Measurements from ENCODE around the gene HDAC4. TPM values are rescaled to one million over a fixed set of nuclear protein-coding genes. Genes with fewer than 3 reads are reported as not detected.

The HDAC4 gene
- polyA plus RNA-seq, 2 of the 4 experiments (the other 2 are of a cell fraction) = 8.6 to 10.4 TPM

- Histone ChIP-seq H3K9me3 (no peaks in the 10 kb centered on the region), H3K4me3 (no peak overlapping the region), H3K4me1 (no peaks in the 10 kb centered on the region), H3K27ac (no peak overlapping the region), H3K4me2 (no peak overlapping the region)
- CTCF ChIA-PET = interaction anchor here (0.6 to 1.6 kb wide), 7 partner anchors 10 to 863 kb away, joined by 3 to 6 read pairs (median 3); no protein-coding TSS in a partner anchor
- ATAC-seq (no peak), FAIRE-seq (no peak), DNase-seq (ENCODE audit: low read depth in 1 of 2, low spot score in 1 of 2) (no peak)
- TF ChIP-seq HEYL (CRISPR knock-in tag; IDR thresholded peaks at IDR 0.05) (no peak), EHMT2 (IDR thresholded peaks at IDR 0.05; ENCODE audit: low read depth) (no peak), RCOR1 (IDR thresholded peaks at IDR 0.05; ENCODE audit: low read depth, low read length) (no peak), FOSB (CRISPR knock-in tag; IDR thresholded peaks at IDR 0.05) (no peak), HOXA7 (CRISPR knock-in tag; IDR thresholded peaks at IDR 0.05) (no peak), ZNF302 (CRISPR knock-in tag; IDR thresholded peaks at IDR 0.05) (no peak)
- POLR2A ChIA-PET = no interaction called here
- WGBS (ENCODE audit: missing lambda C conversion rate) = 92% methylated on average over 4 of the region's 8 CpGs
Measured at GRCh38 chr2:239129147-239129920, 271.5 kb downstream of the HDAC4 start.

GRCh38 chr2:239128706-239129105, 272.1 kb downstream of the HDAC4 start:
- no peak overlapping the region for H3K27ac ChIP-seq
- no peak for FAIRE-seq
- no peak overlapping the region for H3K4me3 ChIP-seq
- ATAC-seq = no peak
- DNase-seq (ENCODE audit: low read depth in 1 of 2, low spot score in 1 of 2) = no peak
- 95% methylated on average over 13 of the region's 13 CpGs for WGBS (ENCODE audit: missing lambda C conversion rate)
- TF ChIP-seq CHD4 (IDR thresholded peaks at IDR 0.05; ENCODE audit: borderline replicate concordance) (no peak), SREBF2 (IDR thresholded peaks at IDR 0.05) (no peak), CBX8 (IDR thresholded peaks at IDR 0.05) (no peak)
- no peak overlapping the region for H3K4me2 ChIP-seq
- H3K4me1 ChIP-seq = no peaks in the 10 kb centered on the region
- POLR2A ChIA-PET = no interaction called here
- H3K9me3 ChIP-seq = no peaks in the 10 kb centered on the region
- CTCF ChIA-PET = interaction anchor here (0.6 to 1.6 kb wide), 4 partner anchors 10 to 863 kb away, joined by 3 read pairs; no protein-coding TSS in a partner anchor

GRCh38 chr2:239127513-239127912, 273.3 kb downstream of the HDAC4 start:
- Histone ChIP-seq H3K4me1 (no peaks in the 10 kb centered on the region), H3K4me2 (no peak overlapping the region), H3K27ac (no peak overlapping the region), H3K4me3 (no peak overlapping the region), H3K9me3 (no peaks in the 10 kb centered on the region)
- DNase-seq (ENCODE audit: low read depth in 1 of 2, low spot score in 1 of 2) = no peak
- TF ChIP-seq SMC3 (IDR thresholded peaks at IDR 0.05) (no peak), CEBPB (IDR thresholded peaks at IDR 0.05) (no peak), JUNB (IDR thresholded peaks at IDR 0.05) (no peak), POLR2AphosphoS2 (conservative IDR thresholded peaks at IDR 0.05; ENCODE audit: low read length) (no peak), NFE2L2 (conservative IDR thresholded peaks at IDR 0.05; ENCODE audit: low read length) (no peak), NR3C1 (IDR thresholded peaks at IDR 0.05) (no peak), KDM1A (IDR thresholded peaks at IDR 0.05; ENCODE audit: low read depth) (no peak), EHMT2 (IDR thresholded peaks at IDR 0.05; ENCODE audit: low read depth) (no peak), HES2 (IDR thresholded peaks at IDR 0.05) (no peak), FOSB (CRISPR knock-in tag; IDR thresholded peaks at IDR 0.05) (no peak), MAFK (IDR thresholded peaks at IDR 0.05; ENCODE audit: partially characterized antibody) (no peak), ELK1 (IDR thresholded peaks at IDR 0.05; ENCODE audit: low read depth, low read length) (no peak), CTCF (IDR thresholded peaks at IDR 0.05) (no peak), RNF2 (IDR thresholded peaks at IDR 0.05; ENCODE audit: borderline replicate concordance, low read depth) (no peak), RARB (CRISPR knock-in tag; IDR thresholded peaks at IDR 0.05) (no peak), HOXB5 (CRISPR knock-in tag; IDR thresholded peaks at IDR 0.05) (no peak)
- ChIA-PET POLR2A (no interaction called here), CTCF (no interaction called here)
- no peak for FAIRE-seq
- WGBS (ENCODE audit: missing lambda C conversion rate) = 86% methylated on average over 9 of the region's 9 CpGs
- no peak for ATAC-seq

All from A549 (cell line).